HG03159 (cell line): Measurements from ENCODE around the gene MBTPS1.

Source experiments
- ATAC-seq: cut with Tn5 transposase; IDR thresholded peaks from one replicate; pipeline ENCODE4 v1.9.1; 2021; ENCODE audit warnings: mild to moderate bottlenecking, moderate library complexity; ENCODE audit not compliant: unreplicated experiment

The MBTPS1 gene

GRCh38 chr16:84080813-84081212 is 35.9 kb downstream of the MBTPS1 start:
- no peak for ATAC-seq

- no peak for ATAC-seq
These were observed 36.4 kb downstream of the MBTPS1 start for GRCh38 chr16:84080378-84080777.

GRCh38 chr16:84079664-84080063 is 37.1 kb downstream of the MBTPS1 start:
- no peak for ATAC-seq

- ATAC-seq = no peak
These were observed 41.4 kb downstream of the MBTPS1 start for GRCh38 chr16:84075376-84075775.

- no peak for ATAC-seq
These were observed 42.0 kb downstream of the MBTPS1 start for GRCh38 chr16:84074721-84075120.

- ATAC-seq = no peak
These were observed 44.7 kb downstream of the MBTPS1 start for GRCh38 chr16:84072014-84072413.

- no peak for ATAC-seq
These were observed 45.6 kb downstream of the MBTPS1 start for GRCh38 chr16:84071121-84071520.

- no peak for ATAC-seq
These were observed 47.2 kb downstream of the MBTPS1 start for GRCh38 chr16:84069540-84069939.

GRCh38 chr16:84068783-84069462 is 47.8 kb downstream of the MBTPS1 start:
- ATAC-seq = no peak

- no peak for ATAC-seq
These were observed 48.7 kb downstream of the MBTPS1 start for GRCh38 chr16:84068041-84068440.

GRCh38 chr16:84067640-84068039 is 49.1 kb downstream of the MBTPS1 start:
- no peak for ATAC-seq

- ATAC-seq = no peak
These were observed 51.1 kb downstream of the MBTPS1 start for GRCh38 chr16:84065536-84066132.

GRCh38 chr16:84063980-84064379 is 52.8 kb downstream of the MBTPS1 start:
- ATAC-seq = no peak

- no peak for ATAC-seq
These were observed 53.8 kb downstream of the MBTPS1 start for GRCh38 chr16:84062734-84063640.

GRCh38 chr16:84061236-84061819 is 55.4 kb downstream of the MBTPS1 start:
- ATAC-seq = no peak

GRCh38 chr16:84059946-84060901 is 56.5 kb downstream of the MBTPS1 start:
- ATAC-seq = no peak

- no peak for ATAC-seq
These were observed 57.6 kb downstream of the MBTPS1 start for GRCh38 chr16:84059111-84059510.

- no peak for ATAC-seq
These were observed 58.1 kb downstream of the MBTPS1 start for GRCh38 chr16:84058664-84059063.

- no peak for ATAC-seq
These were observed 58.5 kb downstream of the MBTPS1 start for GRCh38 chr16:84058211-84058610.

GRCh38 chr16:84056933-84057332 is 59.8 kb downstream of the MBTPS1 start:
- ATAC-seq = no peak
